GM21717 (cell line): ENCODE results near the gene CDS1.
"Not testable (repeated sequence)": the region's sequence is repeated elsewhere in the genome, so short reads cannot be mapped to it uniquely, and the experiment has no call there.

Experiments
- ATAC-seq: cut with Tn5 transposase; IDR thresholded peaks from one replicate; pipeline ENCODE4 v1.9.1; 2021; ENCODE audit warnings: mild to moderate bottlenecking, moderate library complexity; ENCODE audit not compliant: unreplicated experiment

The CDS1 gene

DNA sequence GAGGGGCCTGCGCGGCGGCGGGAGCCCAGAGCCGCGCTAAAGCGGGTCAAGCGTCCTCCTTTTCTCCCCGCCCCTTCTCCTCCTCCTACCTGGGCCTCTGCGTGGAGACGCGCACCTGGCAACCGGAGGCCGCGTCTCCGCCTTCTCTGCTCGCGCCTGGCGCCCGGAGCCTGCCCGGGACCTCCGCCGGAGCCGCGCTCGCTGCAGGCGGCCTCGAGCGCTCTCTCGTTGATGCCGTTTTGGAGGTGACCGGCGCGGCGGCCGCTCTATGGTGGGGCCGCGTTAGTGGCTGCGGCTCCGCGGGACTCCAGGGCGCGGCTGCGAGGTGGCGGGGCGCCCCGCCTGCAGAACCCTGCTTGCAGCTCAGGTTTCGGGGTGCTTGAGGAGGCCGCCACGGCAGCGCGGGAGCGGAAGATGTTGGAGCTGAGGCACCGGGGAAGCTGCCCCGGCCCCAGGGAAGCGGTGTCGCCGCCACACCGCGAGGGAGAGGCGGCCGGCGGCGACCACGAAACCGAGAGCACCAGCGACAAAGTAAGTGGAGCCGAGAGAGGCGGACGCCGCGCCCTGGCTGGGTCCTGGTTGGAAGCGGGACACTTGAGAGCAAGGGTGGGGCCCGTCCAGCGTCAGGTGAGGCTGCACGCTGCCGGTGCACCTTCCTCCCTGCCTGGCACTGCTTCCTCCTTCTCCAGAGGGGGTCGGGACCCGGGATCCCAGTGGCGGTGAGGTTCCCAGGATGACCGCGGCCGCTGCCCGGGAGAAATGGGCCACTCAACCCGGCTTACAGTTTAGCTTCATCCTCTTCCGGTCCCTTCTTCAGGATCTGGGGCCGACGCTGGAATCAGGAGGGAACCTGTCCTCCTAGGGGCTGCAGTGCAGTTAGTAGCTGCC is at the start of gene CDS1:
Gene CDS1, plus strand, starts transcription at position 140 of the 888 bp plus-strand sequence. Its CDS starts 275 bp downstream, at position 415.
- ATAC-seq: peak; percentile 48

GRCh38 chr4:84535901-84536300 is 47.0 kb upstream of the CDS1 start:
- ATAC-seq: no peak

DNA sequence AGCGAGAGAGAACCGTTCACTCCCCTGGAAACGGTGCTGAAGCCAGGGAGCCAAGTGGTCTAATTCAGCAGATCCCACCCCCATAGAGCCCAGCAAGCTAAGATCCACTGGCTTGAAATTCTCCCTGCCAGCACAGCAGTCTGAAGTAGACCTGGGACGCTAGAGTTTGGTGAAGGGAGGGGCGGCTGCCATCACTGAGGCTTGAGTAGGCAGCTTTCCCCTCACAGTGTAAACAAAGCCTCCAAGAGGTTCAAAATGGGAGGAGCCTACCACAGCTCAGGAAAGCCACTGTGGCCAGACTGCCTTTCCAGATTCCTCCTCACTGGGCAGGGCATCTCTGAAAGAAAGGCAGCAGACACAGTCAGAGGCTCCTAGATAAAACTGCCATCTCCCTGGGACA is 37.8 kb upstream of the CDS1 start:
- ATAC-seq: no peak

DNA sequence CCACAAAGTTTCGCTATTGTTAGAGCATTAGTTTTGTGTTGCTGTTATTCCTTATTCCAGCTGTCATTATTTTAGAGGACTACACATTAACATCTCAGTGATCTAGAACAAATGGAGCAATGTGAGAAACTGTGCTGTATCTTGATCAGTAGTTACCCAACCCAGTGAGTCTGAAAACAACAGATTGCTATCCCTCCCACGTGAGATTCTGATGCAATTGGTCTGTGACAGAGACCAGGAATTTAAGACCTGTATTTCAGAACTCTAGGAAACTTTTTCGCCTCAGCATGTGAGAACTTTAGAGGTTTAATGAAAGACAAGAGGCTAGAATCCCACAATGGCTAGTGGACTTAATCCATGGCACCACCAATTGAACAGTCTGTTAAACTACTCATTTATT is 35.7 kb upstream of the CDS1 start:
- no peak for ATAC-seq

- ATAC-seq: not testable (repeated sequence)
These were observed 33.7 kb upstream of the CDS1 start for GRCh38 chr4:84549191-84549590.

GRCh38 chr4:84562156-84562555 is 20.8 kb upstream of the CDS1 start:
- no peak for ATAC-seq

GRCh38 chr4:84563002-84563401 is 19.9 kb upstream of the CDS1 start:
- ATAC-seq: no peak

DNA sequence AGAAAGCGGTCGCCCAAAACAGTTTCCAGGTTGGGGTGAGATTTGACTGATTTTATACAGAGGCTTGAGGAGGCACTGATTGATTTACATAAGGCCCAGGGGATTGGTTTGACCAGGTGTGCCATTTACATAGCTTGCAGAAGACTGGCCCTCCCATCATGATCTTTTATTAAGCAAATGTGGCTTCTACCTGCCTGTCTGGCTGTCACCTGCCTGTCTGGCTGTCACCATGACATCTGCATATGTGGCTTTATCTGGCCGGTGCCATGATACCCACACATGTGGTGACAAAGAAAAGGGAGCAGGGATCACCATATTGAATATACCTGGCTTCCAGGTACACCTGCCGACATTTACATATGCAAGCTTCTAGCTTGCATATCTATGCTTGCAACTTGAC is 17.0 kb upstream of the CDS1 start:
- no peak for ATAC-seq

DNA sequence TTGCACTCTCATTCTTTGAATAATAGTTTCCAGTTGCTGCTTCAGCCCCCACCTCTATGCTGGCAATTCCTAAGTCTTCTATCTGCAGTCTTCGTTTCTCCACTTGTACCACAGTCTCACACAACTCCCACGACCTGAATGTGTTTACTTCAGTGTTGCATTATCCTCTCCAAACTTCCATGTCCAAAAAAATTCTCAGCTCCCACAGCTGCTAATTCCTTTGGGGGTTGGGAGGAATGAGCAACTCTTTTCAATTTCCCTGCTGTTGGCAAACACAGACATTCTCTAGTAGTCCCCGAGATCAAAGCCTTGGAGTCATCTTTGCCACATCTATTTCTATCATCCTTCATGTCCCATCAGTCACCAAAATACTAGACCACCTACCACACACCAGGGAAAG is 14.4 kb upstream of the CDS1 start:
- ATAC-seq: no peak

DNA sequence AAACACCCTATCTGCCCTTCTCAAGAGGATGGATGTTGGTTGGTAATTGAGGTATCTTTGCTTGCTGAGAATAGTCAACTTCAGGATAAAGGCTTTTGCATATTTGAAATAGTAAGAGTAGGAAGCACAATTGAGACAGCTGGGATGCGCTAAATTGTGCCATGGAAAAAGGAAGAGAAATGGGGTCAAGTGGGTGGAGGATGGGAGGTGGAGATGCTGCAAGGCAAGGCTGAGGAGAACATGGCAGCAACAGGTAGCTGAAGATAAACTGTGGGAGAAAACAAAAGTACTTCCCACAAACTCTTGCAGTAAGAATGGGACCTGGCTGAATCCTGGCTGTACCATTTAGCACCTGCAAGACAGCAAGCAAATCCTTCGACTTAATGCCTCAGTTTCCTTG is 13.9 kb upstream of the CDS1 start:
- ATAC-seq: no peak

DNA sequence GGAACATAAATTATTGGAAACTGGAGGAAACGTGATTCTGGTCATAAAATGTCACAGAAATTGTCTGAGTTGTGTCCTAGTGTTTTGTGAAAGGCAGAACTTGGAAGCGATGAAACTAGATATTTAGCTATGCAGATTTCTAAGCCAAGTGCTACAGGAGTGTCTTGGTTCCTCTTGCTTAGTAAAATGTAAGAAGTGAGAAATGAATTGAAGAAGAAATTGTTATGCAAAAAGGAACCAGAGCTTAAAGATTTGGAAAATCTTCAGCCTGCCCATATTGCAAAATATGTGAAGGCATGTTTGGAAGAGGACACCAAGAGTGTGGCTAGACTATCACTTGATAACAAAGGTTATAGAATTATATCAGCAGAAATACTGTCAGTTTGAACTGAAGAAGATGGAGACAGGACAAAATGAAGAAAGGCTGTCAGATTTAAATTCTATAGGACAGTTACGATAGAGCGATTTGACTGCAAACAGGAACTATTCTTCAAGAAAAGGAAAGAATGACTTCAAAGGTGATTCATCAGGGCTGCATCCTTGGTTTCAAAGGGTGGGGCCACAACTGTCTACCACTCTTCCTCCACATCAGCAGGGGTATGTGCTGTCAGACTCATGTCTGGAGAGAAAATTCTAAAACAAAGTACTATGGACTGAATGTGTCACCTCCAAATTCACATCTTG is 9.4 kb upstream of the CDS1 start:
- ATAC-seq: no peak

- ATAC-seq: no peak
These were observed 8.7 kb upstream of the CDS1 start for GRCh38 chr4:84574069-84574720.

DNA sequence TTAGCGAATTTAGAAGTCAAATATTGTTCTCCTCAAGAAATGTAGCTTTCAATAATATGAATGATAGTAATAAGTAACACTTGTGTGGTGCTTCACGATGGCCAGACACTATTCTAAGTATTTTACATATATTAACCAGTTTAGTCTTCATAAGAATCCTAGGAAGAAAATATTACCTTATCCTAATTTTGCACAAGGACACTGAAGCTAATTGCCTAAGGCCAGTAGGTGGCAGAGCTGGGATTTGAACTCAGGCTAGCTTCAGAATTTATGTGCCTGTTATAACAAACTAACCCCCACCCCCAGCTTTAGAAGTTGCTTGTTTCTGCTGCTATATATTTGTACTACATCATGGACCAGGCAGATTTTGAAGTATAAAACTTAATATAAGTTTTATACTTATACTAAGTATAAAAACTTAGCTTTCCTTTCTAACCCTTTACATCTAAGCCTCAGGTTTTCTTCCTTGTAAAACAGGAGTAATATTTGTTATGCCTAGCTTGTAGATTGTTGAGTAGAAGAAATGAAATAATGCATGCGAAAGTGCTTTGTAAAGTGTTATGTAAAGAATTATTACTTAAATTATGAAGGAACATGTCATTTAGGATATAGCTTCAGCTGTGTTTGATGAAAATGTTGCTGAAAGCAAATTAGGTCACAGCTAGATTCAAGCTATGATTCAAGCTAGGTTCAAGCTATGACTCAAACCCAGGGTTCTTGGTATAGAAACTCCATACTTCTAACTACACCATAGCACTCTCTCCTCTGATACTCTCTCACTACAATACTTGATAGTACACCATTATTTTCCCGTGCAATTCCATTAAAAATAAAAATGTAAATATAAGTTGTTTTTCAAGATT is 4.2 kb upstream of the CDS1 start:
- no peak for ATAC-seq

DNA sequence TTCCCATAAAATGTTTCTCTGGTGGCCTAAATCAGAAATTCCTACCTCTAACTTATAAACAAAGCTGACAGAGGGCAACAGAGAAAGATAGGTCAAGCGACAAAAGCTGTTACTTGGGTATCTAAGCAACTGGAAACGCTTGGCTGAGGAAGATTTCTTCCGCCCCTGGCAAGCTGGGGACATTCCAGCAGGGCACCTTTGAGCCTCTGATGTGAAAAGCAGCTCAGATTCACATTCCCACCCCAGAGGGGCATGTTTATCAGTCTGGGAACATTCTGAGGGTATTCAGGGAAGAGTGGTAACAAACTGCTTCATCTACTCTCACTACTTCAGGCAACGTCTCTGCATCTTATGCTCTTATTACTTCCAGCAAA is 3.5 kb upstream of the CDS1 start:
- no peak for ATAC-seq

- ATAC-seq: peak; percentile 78
These were observed 482 bp upstream of the CDS1 start for GRCh38 chr4:84582302-84582987.

DNA sequence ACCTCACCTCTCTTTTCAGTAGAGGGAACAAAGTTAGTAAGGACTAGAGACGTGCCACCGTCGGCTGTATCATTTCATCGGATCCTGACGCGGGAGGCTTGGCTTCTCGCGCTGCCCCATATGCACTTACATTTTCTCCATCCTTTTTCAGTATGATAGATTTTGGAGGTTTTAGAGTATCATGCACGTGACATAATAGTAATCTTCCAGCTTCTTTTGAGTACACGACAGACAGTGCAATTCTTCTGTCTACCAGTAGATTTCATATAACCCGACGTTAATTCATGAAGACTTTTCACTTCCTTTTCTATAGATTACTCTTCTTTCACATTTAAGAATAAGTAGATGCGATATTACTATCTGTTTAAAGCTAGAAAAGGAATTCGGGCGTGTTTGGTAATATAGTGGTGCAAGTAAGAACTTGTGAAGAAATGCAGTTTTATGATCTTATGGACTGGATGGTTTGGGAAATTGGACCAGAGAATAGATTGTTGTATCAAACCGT is 1.0 kb downstream of the CDS1 start:
- no peak for ATAC-seq

GRCh38 chr4:84585251-84585650 is 2.3 kb downstream of the CDS1 start:
- no peak for ATAC-seq

DNA sequence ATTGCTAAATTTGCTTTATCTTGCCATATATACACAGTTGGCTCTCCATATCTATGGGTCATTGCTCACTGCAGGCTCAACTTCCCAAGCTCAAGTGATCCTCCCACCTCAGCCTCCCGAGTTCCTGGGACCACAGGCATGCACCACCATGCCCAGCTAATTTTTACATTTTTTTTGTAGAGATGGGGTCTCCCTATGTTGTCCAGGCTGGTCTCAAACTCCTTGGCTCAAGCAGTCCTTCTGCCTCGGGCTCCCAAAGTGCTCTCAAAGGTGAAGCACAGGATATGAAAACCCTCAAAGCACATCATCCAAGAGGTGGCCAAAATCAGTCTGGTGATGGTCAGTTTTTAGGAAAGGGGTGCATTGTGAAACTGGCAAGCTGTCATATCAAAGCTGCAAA is 11.8 kb downstream of the CDS1 start:
- ATAC-seq: no peak

GRCh38 chr4:84596826-84597225 is 13.9 kb downstream of the CDS1 start:
- no peak for ATAC-seq

DNA sequence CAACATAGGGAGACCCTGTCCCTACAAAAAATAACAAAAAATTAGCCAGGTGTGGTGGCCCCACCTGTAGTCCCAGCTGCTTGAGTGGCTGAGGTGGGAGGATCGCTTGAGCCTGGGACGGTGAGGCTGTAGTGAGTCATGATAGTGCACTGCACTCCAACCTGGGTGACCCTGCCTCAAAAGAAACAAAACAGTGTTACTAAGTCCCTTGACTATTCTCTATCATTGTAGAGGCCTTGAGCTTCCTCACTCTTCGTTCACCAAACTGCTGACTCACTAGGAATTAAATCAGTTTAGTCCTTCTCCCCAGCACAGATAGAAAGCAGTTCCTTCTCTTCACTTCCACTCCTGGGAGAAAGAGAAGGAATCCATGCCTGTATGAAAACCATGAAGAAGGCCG is 14.5 kb downstream of the CDS1 start:
- ATAC-seq: no peak
